SK-N-SH (cell line): ENCODE data around the gene KLC1. TPM values are rescaled to one million over a fixed set of nuclear protein-coding genes. Genes with fewer than 3 reads are reported as not detected.
A peak's percentile ranks its signal among the peaks of the same experiment; 100 is the strongest.

Experiments
- CTCF ChIA-PET: fragments of 300-600, 350-600 bp; formaldehyde crosslinking; extraction: SDS; loops from one replicate; lab custom pipeline; 2021; lab: Yijun Ruan, JAX
- POLR2A ChIA-PET: fragments of 350-600 bp; sonication (Branson Sonifier 250); formaldehyde crosslinking; extraction: SDS; loops from one replicate; lab custom pipeline; 2020; ENCODE audit warnings: antibody characterized with exemption, inconsistent platforms; lab: Yijun Ruan, JAX
- DNase-seq: peaks from one replicate; pipeline ENCODE4 v3.0.0; 2012
- H2AFZ ChIP-seq: fragments of 200-600 bp; sonication (generic); 2 replicates; pipeline ENCODE4 v1.8.1; 2016; ENCODE audit warnings: antibody characterized with exemption, mild to moderate bottlenecking, low read depth
- H3F3A ChIP-seq: fragments of 200-600 bp; sonication (generic); replicated peaks from 2 replicates; pipeline ENCODE3; 2016; ENCODE audit warnings: antibody characterized with exemption, mild to moderate bottlenecking; ENCODE audit not compliant: insufficient read depth
- H3K27ac ChIP-seq, 2 experiments: fragments of 200-500 bp in 1 of 2; fragments of 200-600 bp in 1 of 2; sonication (Bioruptor generic) in 1 of 2; sonication (generic), shearing (Covaris generic) in 1 of 2; 2 replicates each; pipeline versions ENCODE4 v1.5.1 to v1.6.1; 2014 to 2016; ENCODE audit warnings: low read depth in 2 of 2, inconsistent platforms in 1 of 2, low read length in 1 of 2, mild to moderate bottlenecking in 1 of 2, mixed read lengths in 1 of 2
- H3K27me3 ChIP-seq: fragments of 200-600 bp; sonication (generic), shearing (Covaris generic); 2 replicates; pipeline ENCODE4 v1.6.1; 2016; ENCODE audit warnings: mixed run types; ENCODE audit not compliant: insufficient read depth
- H3K36me3 ChIP-seq, 2 experiments: fragments of 200-500 bp in 1 of 2; fragments of 200-600 bp in 1 of 2; sonication (Bioruptor generic) in 1 of 2; sonication (generic) in 1 of 2; replicated peaks in 1 of 2; 2 replicates each; pipeline versions ENCODE3 to v1.5.1; 2014 to 2016; ENCODE audit warnings: low read length in 1 of 2, mild to moderate bottlenecking in 1 of 2; ENCODE audit not compliant: insufficient read depth in 2 of 2, control insufficient read depth in 1 of 2
- H3K4me1 ChIP-seq, 2 experiments: fragments of 200-500 bp in 1 of 2; fragments of 200-600 bp in 1 of 2; sonication (Bioruptor generic) in 1 of 2; sonication (generic), shearing (Covaris generic) in 1 of 2; 2 replicates each; pipeline versions ENCODE4 v1.5.1 to v1.6.1; 2014 to 2016; ENCODE audit warnings: low read depth in 1 of 2, low read length in 1 of 2, mixed run types in 1 of 2; ENCODE audit not compliant: insufficient read depth in 2 of 2, control insufficient read depth in 1 of 2
- H3K4me2 ChIP-seq: fragments of 200-600 bp; sonication (generic), shearing (Covaris generic); 2 replicates; pipeline ENCODE4 v1.6.1; 2017; ENCODE audit warnings: mixed run types
- H3K4me3 ChIP-seq, 2 experiments: fragments of 200-500 bp in 1 of 2; fragments of 200-600 bp in 1 of 2; sonication (Bioruptor generic) in 1 of 2; sonication (generic), shearing (Covaris generic) in 1 of 2; 2 replicates each; pipeline versions ENCODE4 v1.5.1 to v1.8.1; 2014 to 2016; ENCODE audit warnings: low read depth in 2 of 2, inconsistent platforms in 1 of 2, low read length in 1 of 2, mild to moderate bottlenecking in 1 of 2, mixed read lengths in 1 of 2, moderate library complexity in 1 of 2
- H3K79me2 ChIP-seq: fragments of 200-600 bp; sonication (generic); 2 replicates; pipeline ENCODE4 v1.8.1; 2017; ENCODE audit warnings: mild to moderate bottlenecking; ENCODE audit not compliant: insufficient read depth
- H3K9ac ChIP-seq: fragments of 200-600 bp; sonication (generic); 2 replicates; pipeline ENCODE4 v1.6.1; 2017; ENCODE audit warnings: mixed run types
- H3K9me2 ChIP-seq: fragments of 200-600 bp; sonication (generic); 2 replicates; pipeline ENCODE4 v1.6.1; 2017; ENCODE audit warnings: mixed run types
- H3K9me3 ChIP-seq: fragments of 200-600 bp; sonication (generic); 2 replicates; pipeline ENCODE4 v1.6.1; 2017; ENCODE audit warnings: mixed run types, mild to moderate bottlenecking, moderate library complexity
- H4K20me1 ChIP-seq: fragments of 200-600 bp; sonication (generic); 2 replicates; pipeline ENCODE4 v1.6.1; 2017; ENCODE audit warnings: mild to moderate bottlenecking, mixed run types; ENCODE audit not compliant: insufficient read depth
- CTCF ChIP-seq: fragments of 200-600 bp; sonication (generic); IDR thresholded peaks from 2 replicates; pipeline ENCODE4 v1.6.1; 2017; ENCODE audit warnings: antibody characterized with exemption, mild to moderate bottlenecking, moderate library complexity
- ELF1 ChIP-seq: IDR thresholded peaks from 2 replicates; pipeline ENCODE4 v1.4.0; 2012
- EZH2phosphoT487 ChIP-seq: fragments of 200-600 bp; sonication (generic); IDR thresholded peaks from 2 replicates; pipeline ENCODE4 v1.6.1; 2017; ENCODE audit warnings: low read depth, mixed run types, mild to moderate bottlenecking, antibody characterized with exemption, moderate library complexity, borderline replicate concordance
- FOSL2 ChIP-seq: IDR thresholded peaks from 2 replicates; pipeline ENCODE4 v1.4.0; 2012; ENCODE audit warnings: low read depth, mild to moderate bottlenecking, moderate library complexity, borderline replicate concordance
- GATA2 ChIP-seq: sonication (generic); formaldehyde crosslinking; IDR thresholded peaks from 2 replicates; pipeline ENCODE4 v1.5.0; 2020; ENCODE audit warnings: mild to moderate bottlenecking, missing genetic modification reagents
- JUND ChIP-seq: IDR thresholded peaks from 2 replicates; pipeline ENCODE4 v1.4.0; 2012
- MXI1 ChIP-seq: IDR thresholded peaks from 2 replicates; pipeline ENCODE4 v1.6.1; 2012; ENCODE audit warnings: mild to moderate bottlenecking, low read depth, low read length, improper control_type of control experiment
- POLR2AphosphoS5 ChIP-seq: IDR thresholded peaks from 2 replicates; pipeline ENCODE4 v1.6.1; 2012; ENCODE audit warnings: low read depth, low read length
- REST ChIP-seq: IDR thresholded peaks from 2 replicates; pipeline ENCODE4 v1.6.1; 2012; ENCODE audit warnings: mild to moderate bottlenecking, low read depth, low read length, moderate library complexity
- SIN3A ChIP-seq: IDR thresholded peaks from 2 replicates; pipeline ENCODE4 v1.6.1; 2012; ENCODE audit warnings: low read depth, mild to moderate bottlenecking, low read length, moderate library complexity, borderline replicate concordance
- TCF12 ChIP-seq: IDR thresholded peaks from 2 replicates; pipeline ENCODE4 v1.4.0; 2012
- WGBS: methylation state at CpG from one replicate; pipeline ENCODE4 v1.1.6; 2017; ENCODE audit warnings: low lambda C conversion rate; 5-methylcytosine and 5-hydroxymethylcytosine counted together
- polyA plus RNA-seq, 3 experiments: library from polyadenylated mRNA; depleted of rRNA; stranded (reverse); fragments of >200 nt; gene quantifications; 2 replicates each; pipeline ENCODE4 v1.2.3, GENCODE V29; 2012
- TF ChIP-seq, protein P1 (sequence below): IDR thresholded peaks from 2 replicates; pipeline ENCODE4; 2012

The KLC1 gene
- polyA plus RNA-seq, 1 of the 3 experiments (the other 2 are of a cell fraction) = 308 TPM

GRCh38 chr14:103600503-103600902 is 28.5 kb upstream of the KLC1 start:
- Histone ChIP-seq H3K4me1 (peaks cover 0 to 11% of the 10 kb centered on the region in 2 experiments; a peak in 3 of 4 replicates), H3K9me3 (no peaks in the 10 kb centered on the region), H3K27ac (no peak overlapping the region), H3K27me3 (no peaks in the 10 kb centered on the region), H3K4me3 (no peak overlapping the region), H2AFZ (no peak overlapping the region), H3K9me2 (no peaks in the 10 kb centered on the region), H3F3A (peaks cover 5% of the 10 kb centered on the region), H4K20me1 (0 out of 2 replicates have a peak, but pooled peaks cover 6% of the 10 kb centered on the region), H3K9ac (no peak overlapping the region), H3K36me3 (no peaks in the 10 kb centered on the region), H3K4me2 (no peak overlapping the region), H3K79me2 (no peaks in the 10 kb centered on the region)
- POLR2A ChIA-PET = no interaction called here
- CTCF ChIA-PET = interaction anchor here (1.2 kb wide), 1 partner anchor 320 kb away, joined by 3 read pairs; a partner anchor contains a TSS
- TF ChIP-seq GATA2 (CRISPR knock-in tag) = no peak
- TF ChIP-seq FOSL2 = no peak
- TF ChIP-seq JUND = no peak
- no peak for TF ChIP-seq SIN3A
- no peak for DNase-seq
- 93% methylated on average over 5 of the region's 5 CpGs for WGBS

DNA sequence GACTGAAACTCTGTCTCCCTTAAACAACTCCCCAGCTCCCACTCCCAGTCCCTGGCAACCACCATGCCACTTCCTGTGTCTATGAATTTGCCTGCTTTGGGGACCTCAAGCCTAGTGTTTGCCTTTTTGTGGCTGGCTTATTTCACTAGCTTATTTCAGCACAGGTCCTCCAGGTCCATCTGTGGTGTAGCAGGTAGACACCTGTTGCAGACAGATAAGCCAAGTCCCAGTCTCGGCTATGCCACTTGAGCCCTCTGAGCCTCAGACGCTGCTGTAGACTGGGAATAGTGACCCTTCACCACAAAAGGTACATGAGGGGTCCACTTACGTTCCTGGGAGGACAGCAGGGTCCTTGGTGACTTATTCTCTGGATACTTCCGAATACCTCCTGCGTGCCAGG is 24.4 kb upstream of the KLC1 start:
- H3K9me2 ChIP-seq = no peaks in the 10 kb centered on the region
- no peak overlapping the region for H3K9ac ChIP-seq
- H2AFZ ChIP-seq = no peak overlapping the region
- H4K20me1 ChIP-seq = no peaks in the 10 kb centered on the region
- H3K4me1 ChIP-seq = peaks cover 10 to 11% of the 10 kb centered on the region in 2 experiments; a peak in 2 of 4 replicates
- ChIA-PET POLR2A (no interaction called here), CTCF (interaction anchor here (1.3 to 1.6 kb wide), 2 partner anchors 9 to 75 kb away, joined by 3 read pairs; no protein-coding TSS in a partner anchor)
- H3K4me3 ChIP-seq = no peak overlapping the region
- H3F3A ChIP-seq = peaks cover 12% of the 10 kb centered on the region
- H3K27me3 ChIP-seq = no peaks in the 10 kb centered on the region
- DNase-seq = no peak
- no peaks in the 10 kb centered on the region for H3K79me2 ChIP-seq
- no peak for TF ChIP-seq TCF12
- TF ChIP-seq, protein P1, sequence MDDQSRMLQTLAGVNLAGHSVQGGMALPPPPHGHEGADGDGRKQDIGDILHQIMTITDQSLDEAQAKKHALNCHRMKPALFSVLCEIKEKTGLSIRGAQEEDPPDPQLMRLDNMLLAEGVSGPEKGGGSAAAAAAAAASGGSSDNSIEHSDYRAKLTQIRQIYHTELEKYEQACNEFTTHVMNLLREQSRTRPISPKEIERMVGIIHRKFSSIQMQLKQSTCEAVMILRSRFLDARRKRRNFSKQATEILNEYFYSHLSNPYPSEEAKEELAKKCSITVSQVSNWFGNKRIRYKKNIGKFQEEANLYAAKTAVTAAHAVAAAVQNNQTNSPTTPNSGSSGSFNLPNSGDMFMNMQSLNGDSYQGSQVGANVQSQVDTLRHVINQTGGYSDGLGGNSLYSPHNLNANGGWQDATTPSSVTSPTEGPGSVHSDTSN = no peak
- 100% methylated on average over 2 of the region's 5 CpGs for WGBS
- H3K9me3 ChIP-seq = no peaks in the 10 kb centered on the region
- H3K4me2 ChIP-seq = no peak overlapping the region
- H3K27ac ChIP-seq = no peak overlapping the region
- H3K36me3 ChIP-seq = no peaks in the 10 kb centered on the region

DNA sequence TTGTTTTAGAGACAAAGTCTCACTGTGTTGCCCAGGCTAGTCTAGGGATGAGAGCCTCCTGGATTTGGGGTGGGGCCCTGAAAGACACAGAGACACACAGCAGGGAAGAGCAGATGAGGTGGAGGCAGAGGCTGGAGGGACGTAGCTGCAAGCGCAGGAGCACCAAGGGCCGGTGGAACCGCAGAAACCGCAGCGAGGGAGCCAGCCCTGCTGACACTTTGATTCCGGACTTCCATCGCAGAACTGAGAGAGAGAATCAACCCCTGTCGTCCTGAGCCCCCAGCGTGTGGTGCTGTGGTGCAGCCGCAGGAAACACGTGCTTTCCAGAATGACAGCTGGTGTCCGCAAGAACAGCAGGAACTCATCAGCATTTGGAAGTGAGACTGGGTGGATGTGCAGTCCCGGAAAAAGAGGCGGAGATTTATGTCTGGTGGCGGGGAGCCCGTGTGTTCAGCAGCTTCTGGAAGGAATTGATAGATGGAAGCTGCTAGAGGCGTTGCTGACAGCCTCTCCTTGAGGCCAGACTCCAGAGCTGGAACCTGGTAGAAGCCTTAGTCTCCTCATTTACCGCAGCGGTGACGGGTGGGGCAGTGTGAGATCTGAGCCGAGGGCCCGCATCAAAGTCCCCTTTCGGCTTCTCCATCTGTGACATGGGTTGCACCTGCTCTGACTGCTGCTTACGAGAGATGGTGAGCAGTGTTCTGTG is 21.9 kb upstream of the KLC1 start:
- Histone ChIP-seq H3K27ac (no peak overlapping the region), H3K4me1 (peaks cover 10 to 11% of the 10 kb centered on the region in 2 experiments; a peak in 2 of 4 replicates), H3F3A (peaks cover 12% of the 10 kb centered on the region), H3K36me3 (no peaks in the 10 kb centered on the region), H3K27me3 (no peaks in the 10 kb centered on the region), H3K9me2 (no peaks in the 10 kb centered on the region), H2AFZ (no peak overlapping the region), H4K20me1 (no peaks in the 10 kb centered on the region), H3K9me3 (peaks cover 5% of the 10 kb centered on the region; the same call in 1 of the 2 replicates), H3K79me2 (no peaks in the 10 kb centered on the region), H3K9ac (no peak overlapping the region), H3K4me3 (no peak overlapping the region), H3K4me2 (peak overlapping the region; percentile 56)
- peak; percentile 87 for DNase-seq
- WGBS = 7% methylated on average over 21 of the region's 25 CpGs
- POLR2A ChIA-PET = no interaction called here
- CTCF ChIA-PET = interaction anchor here (0.5 to 2.9 kb wide), 13 partner anchors 12 to 98 kb away, joined by 3 to 11 read pairs (median 3); partner anchors contain the start of gene KLC1
- no peak for TF ChIP-seq EZH2phosphoT487
- TF ChIP-seq, protein P1 = peak; percentile 83
- no peak for TF ChIP-seq ELF1
- TF ChIP-seq FOSL2 = no peak
- TF ChIP-seq MXI1 = peak; percentile 100
- 0 out of 2 replicates have a peak, but pooled peaks have one; percentile 43 for TF ChIP-seq POLR2AphosphoS5
- TF ChIP-seq CTCF = peak; percentile 42
- 0 out of 2 replicates have a peak, but pooled peaks have one; percentile 7 for TF ChIP-seq REST
